Keratinocyte (primary cell): ENCODE measurements around the gene GINM1.

Experiments
- EZH2 ChIP-seq: IDR thresholded peaks from one replicate; pipeline ENCODE4 v1.6.1; 2012; ENCODE audit warnings: inconsistent platforms, mild to moderate bottlenecking, low read length, moderate library complexity
- TF ChIP-seq, protein P1 (sequence below), 3 experiments: IDR thresholded peaks in 1 of 3; conservative IDR thresholded peaks in 1 of 3; optimal IDR thresholded peaks in 1 of 3; 2 replicates in 2 of 3; 3 replicates in 1 of 3; pipeline versions ENCODE3 to v1.5.1; 2011; ENCODE audit warnings: low read length in 3 of 3, mild to moderate bottlenecking in 3 of 3, moderate library complexity in 2 of 3, control low read depth in 1 of 3, inconsistent platforms in 1 of 3; ENCODE audit not compliant: insufficient read depth in 2 of 3; ENCODE audit errors: extremely low read depth in 1 of 3

DNA sequence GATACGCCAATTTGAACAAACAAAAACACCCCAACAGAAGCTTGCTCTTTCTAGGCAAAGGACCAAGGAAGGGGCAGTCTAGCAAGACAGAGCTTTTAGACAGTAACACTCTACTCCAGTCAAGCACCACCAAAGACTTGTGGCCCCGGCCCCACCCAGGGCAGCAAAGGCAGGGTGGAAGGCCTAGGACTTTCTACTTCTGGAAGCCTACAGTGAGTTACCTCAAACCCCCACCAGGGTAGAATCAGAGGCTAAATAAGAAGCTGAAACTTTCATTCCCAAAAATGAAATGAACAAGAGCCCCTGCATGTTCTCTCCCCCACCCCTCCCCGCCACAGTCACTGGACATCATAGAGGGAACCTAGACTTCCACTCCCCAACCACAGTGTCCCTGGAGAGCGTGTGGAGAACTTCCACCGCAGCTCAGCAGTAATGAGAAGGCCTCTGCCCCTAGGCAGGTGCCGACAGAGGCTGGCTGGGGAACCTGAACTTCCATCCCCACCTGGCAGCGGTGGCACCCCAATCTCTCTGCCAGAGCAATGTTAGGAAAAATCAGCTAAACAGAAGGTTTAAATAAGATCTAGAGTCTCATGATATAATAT, 42.3 kb downstream of the GINM1 start:
- TF ChIP-seq, protein P1, sequence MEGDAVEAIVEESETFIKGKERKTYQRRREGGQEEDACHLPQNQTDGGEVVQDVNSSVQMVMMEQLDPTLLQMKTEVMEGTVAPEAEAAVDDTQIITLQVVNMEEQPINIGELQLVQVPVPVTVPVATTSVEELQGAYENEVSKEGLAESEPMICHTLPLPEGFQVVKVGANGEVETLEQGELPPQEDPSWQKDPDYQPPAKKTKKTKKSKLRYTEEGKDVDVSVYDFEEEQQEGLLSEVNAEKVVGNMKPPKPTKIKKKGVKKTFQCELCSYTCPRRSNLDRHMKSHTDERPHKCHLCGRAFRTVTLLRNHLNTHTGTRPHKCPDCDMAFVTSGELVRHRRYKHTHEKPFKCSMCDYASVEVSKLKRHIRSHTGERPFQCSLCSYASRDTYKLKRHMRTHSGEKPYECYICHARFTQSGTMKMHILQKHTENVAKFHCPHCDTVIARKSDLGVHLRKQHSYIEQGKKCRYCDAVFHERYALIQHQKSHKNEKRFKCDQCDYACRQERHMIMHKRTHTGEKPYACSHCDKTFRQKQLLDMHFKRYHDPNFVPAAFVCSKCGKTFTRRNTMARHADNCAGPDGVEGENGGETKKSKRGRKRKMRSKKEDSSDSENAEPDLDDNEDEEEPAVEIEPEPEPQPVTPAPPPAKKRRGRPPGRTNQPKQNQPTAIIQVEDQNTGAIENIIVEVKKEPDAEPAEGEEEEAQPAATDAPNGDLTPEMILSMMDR (optimal IDR thresholded peaks at IDR 0.05 in 1 of 3, IDR thresholded peaks at IDR 0.05 in 1 of 3, conservative IDR thresholded peaks at IDR 0.05 in 1 of 3; ENCODE audit: extremely low read depth in 1 of 3, insufficient read depth in 2 of 3, low read length in 3 of 3) = no peak
- no peak for TF ChIP-seq EZH2
